Measurements from ENCODE around the gene ZC3H6. TPM values are rescaled to one million over a fixed set of nuclear protein-coding genes. Genes with fewer than 3 reads are reported as not detected.

The ZC3H6 gene
- total and polyA plus RNA-seq, 2 of the 13 experiments (the other 11 are each of a cell fraction or from before 2014, with no cell fraction given), result 0.71 to 0.93 TPM

DNA sequence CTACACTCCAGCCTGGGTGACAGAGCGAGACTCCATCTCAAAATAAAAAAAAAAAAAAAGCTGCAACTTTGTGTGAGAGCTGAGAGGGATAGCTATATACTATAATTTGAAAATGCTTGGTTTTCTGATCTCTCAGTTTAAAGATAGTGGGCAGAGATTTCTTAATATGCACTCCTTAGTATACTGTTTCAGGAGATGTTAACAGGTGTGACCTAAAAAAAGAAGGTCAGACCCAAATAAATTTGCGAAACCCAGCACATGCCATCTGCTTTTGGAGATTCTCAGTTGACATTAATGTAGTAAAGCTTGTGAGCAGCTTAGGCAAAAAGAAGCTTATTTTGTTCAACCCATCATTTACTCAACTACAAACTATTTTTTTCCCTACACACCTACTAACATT lies 37.4 kb downstream of the ZC3H6 start:
- Histone ChIP-seq H2AFZ (ENCODE audit: low read length) (no peak overlapping the region), H3K4me1 (ENCODE audit: insufficient read depth, low read length) (peaks cover 57% of the 10 kb centered on the region), H3K79me2 (ENCODE audit: insufficient read depth, low read length) (no peaks in the 10 kb centered on the region), H3K27me3 (ENCODE audit: control insufficient read depth in 1 of 2, insufficient read depth in 2 of 2, low read length in 2 of 2) (no peaks in the 10 kb centered on the region), H3K36me3 (replicated peaks in 1 of 2; ENCODE audit: control insufficient read depth in 1 of 2, insufficient read depth in 2 of 2, low read length in 2 of 2) (no peaks in the 10 kb centered on the region), H3K9ac (ENCODE audit: insufficient read depth, low read depth, low read length) (no peak overlapping the region), H4K20me1 (ENCODE audit: insufficient read depth, low read length) (no peaks in the 10 kb centered on the region), H3K4me2 (ENCODE audit: low read depth, low read length) (no peak overlapping the region), H3K27ac (ENCODE audit: extremely low read length, insufficient read depth, low read length) (no peak overlapping the region), H3K9me3 (ENCODE audit: low read length) (no peaks in the 10 kb centered on the region), H3K4me3 (replicated peaks in 1 of 3; ENCODE audit: insufficient read depth in 1 of 3, low read depth in 2 of 3, low read length in 3 of 3) (no peak overlapping the region)
- POLR2A ChIA-PET, result no interaction called here
- no peak for FAIRE-seq
- WGBS (ENCODE audit: low lambda C conversion rate), result 93% methylated on average over 2 of the region's 2 CpGs
- no TSS peak for BruUV-seq (replicated peaks)
- CTCF ChIA-PET (ENCODE audit: low intra/inter-chr PET ratio, low total read pairs), result no interaction called here
- no peak for DNase-seq (ENCODE audit: low spot score)
- no peak for ATAC-seq
- in situ Hi-C loops (cut with HindIII; ENCODE audit: extremely low pct_ligation_motif_present, low pct_unique_long_range_greater_than_20kb), result no loop called here
- TF ChIP-seq HDAC6 (IDR thresholded peaks at IDR 0.05; ENCODE audit: low read depth, low read length), result no peak
- TF ChIP-seq, protein P1, sequence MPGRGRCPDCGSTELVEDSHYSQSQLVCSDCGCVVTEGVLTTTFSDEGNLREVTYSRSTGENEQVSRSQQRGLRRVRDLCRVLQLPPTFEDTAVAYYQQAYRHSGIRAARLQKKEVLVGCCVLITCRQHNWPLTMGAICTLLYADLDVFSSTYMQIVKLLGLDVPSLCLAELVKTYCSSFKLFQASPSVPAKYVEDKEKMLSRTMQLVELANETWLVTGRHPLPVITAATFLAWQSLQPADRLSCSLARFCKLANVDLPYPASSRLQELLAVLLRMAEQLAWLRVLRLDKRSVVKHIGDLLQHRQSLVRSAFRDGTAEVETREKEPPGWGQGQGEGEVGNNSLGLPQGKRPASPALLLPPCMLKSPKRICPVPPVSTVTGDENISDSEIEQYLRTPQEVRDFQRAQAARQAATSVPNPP (CRISPR knock-in tag; IDR thresholded peaks at IDR 0.05), result no peak
- no peak for TF ChIP-seq ZNF839 (CRISPR knock-in tag; IDR thresholded peaks at IDR 0.05; ENCODE audit: borderline replicate concordance)
- TF ChIP-seq, protein P2, sequence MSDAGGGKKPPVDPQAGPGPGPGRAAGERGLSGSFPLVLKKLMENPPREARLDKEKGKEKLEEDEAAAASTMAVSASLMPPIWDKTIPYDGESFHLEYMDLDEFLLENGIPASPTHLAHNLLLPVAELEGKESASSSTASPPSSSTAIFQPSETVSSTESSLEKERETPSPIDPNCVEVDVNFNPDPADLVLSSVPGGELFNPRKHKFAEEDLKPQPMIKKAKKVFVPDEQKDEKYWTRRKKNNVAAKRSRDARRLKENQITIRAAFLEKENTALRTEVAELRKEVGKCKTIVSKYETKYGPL (CRISPR knock-in tag; IDR thresholded peaks at IDR 0.05), result no peak
- TF ChIP-seq, protein P3, sequence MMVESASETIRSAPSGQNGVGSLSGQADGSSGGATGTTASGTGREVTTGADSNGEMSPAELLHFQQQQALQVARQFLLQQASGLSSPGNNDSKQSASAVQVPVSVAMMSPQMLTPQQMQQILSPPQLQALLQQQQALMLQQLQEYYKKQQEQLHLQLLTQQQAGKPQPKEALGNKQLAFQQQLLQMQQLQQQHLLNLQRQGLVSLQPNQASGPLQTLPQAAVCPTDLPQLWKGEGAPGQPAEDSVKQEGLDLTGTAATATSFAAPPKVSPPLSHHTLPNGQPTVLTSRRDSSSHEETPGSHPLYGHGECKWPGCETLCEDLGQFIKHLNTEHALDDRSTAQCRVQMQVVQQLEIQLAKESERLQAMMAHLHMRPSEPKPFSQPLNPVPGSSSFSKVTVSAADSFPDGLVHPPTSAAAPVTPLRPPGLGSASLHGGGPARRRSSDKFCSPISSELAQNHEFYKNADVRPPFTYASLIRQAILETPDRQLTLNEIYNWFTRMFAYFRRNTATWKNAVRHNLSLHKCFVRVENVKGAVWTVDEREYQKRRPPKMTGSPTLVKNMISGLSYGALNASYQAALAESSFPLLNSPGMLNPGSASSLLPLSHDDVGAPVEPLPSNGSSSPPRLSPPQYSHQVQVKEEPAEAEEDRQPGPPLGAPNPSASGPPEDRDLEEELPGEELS (CRISPR knock-in tag; IDR thresholded peaks at IDR 0.05), result no peak
- TF ChIP-seq KAT7 (CRISPR knock-in tag; IDR thresholded peaks at IDR 0.05; ENCODE audit: borderline replicate concordance), result no peak
- TF ChIP-seq, protein P4, sequence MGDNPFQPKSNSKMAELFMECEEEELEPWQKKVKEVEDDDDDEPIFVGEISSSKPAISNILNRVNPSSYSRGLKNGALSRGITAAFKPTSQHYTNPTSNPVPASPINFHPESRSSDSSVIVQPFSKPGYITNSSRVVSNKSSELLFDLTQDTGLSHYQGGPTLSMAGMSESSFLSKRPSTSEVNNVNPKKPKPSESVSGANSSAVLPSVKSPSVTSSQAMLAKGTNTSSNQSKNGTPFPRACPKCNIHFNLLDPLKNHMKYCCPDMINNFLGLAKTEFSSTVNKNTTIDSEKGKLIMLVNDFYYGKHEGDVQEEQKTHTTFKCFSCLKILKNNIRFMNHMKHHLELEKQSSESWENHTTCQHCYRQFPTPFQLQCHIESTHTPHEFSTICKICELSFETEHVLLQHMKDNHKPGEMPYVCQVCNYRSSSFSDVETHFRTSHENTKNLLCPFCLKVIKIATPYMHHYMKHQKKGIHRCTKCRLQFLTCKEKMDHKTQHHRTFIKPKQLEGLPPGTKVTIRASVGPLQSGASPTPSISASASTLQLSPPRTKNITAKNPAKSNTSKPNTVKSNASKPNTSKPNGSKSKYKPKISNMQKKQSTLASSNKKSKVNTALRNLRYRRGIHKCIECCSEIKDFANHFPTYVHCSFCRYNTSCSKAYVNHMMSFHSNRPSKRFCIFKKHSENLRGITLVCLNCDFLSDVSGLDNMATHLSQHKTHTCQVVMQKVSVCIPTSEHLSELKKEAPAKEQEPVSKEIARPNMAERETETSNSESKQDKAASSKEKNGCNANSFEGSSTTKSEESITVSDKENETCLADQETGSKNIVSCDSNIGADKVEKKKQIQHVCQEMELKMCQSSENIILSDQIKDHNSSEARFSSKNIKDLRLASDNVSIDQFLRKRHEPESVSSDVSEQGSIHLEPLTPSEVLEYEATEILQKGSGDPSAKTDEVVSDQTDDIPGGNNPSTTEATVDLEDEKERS (CRISPR knock-in tag; IDR thresholded peaks at IDR 0.05), result no peak
- TF ChIP-seq, protein P5, sequence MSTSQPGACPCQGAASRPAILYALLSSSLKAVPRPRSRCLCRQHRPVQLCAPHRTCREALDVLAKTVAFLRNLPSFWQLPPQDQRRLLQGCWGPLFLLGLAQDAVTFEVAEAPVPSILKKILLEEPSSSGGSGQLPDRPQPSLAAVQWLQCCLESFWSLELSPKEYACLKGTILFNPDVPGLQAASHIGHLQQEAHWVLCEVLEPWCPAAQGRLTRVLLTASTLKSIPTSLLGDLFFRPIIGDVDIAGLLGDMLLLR (CRISPR knock-in tag; IDR thresholded peaks at IDR 0.05), result no peak
- TF ChIP-seq RXRA (CRISPR knock-in tag; IDR thresholded peaks at IDR 0.05), result no peak
- intact Hi-C loops (cut with micrococcal nuclease; ENCODE audit: unreplicated experiment), result no loop called here
